T-helper 17 cell (primary cell): ENCODE measurements around the gene NPW. TPM values are rescaled to one million over a fixed set of nuclear protein-coding genes. Genes with fewer than 3 reads are reported as not detected.

Experiments
- ATAC-seq: fragments of 150-1000 bp; cut with Tn5 transposase; 2 replicates; pipeline ENCODE4 v1.10.0; 2021; ENCODE audit warnings: mild to moderate bottlenecking, moderate library complexity
- DNase-seq, 3 donors: peaks; one replicate each; pipeline versions ENCODE4 v3.0.0 to v3.0.0-alpha.2; 2020 to 2021
- H3K9me3 ChIP-seq: one replicate; pipeline ENCODE4 v1.7.0; 2013; ENCODE audit warnings: low read length, mild to moderate bottlenecking; ENCODE audit not compliant: control insufficient read depth, poor library complexity, severe bottlenecking
- H3K27ac Mint-ChIP-seq: one replicate; pipeline ENCODE4 v1.8.0; 2022; ENCODE audit warnings: mild to moderate bottlenecking, moderate library complexity, mixed read lengths
- H3K27me3 Mint-ChIP-seq: one replicate; pipeline ENCODE4 v1.8.0; 2022; ENCODE audit warnings: mixed read lengths
- H3K36me3 Mint-ChIP-seq: one replicate; pipeline ENCODE4 v1.8.0; 2022; ENCODE audit warnings: low read depth, mixed read lengths
- H3K4me1 Mint-ChIP-seq: one replicate; pipeline ENCODE4 v1.8.0; 2022; ENCODE audit warnings: mild to moderate bottlenecking, mixed read lengths
- H3K4me3 Mint-ChIP-seq: one replicate; pipeline ENCODE4 v1.8.0; 2022; ENCODE audit warnings: mild to moderate bottlenecking, moderate library complexity, mixed read lengths
- total RNA-seq, 4 donors: library from RNA in 2 of 4; stranded (reverse) in 2 of 4; gene quantifications; one replicate each; pipeline ENCODE4 v1.2.3 and lab custom pipeline; 2022 to 2026

The NPW gene
- total RNA-seq, 2 donors from 2014 or later = 2.0 TPM; not detected in 1

GRCh38 chr16:2035431-2036199 lies 16.0 kb downstream of the NPW start:
- H3K4me1 Mint-ChIP-seq = peaks cover 4% of the 10 kb centered on the region
- no peak for ATAC-seq
- DNase-seq = no peak
- no peak overlapping the region for H3K27ac Mint-ChIP-seq
- H3K27me3 Mint-ChIP-seq = no peaks in the 10 kb centered on the region
- H3K9me3 ChIP-seq = no peaks in the 10 kb centered on the region
- no peak overlapping the region for H3K4me3 Mint-ChIP-seq
- H3K36me3 Mint-ChIP-seq = no peaks in the 10 kb centered on the region

GRCh38 chr16:2036200-2036966 lies 16.8 kb downstream of the NPW start:
- Mint-ChIP-seq H3K4me3 (no peak overlapping the region), H3K27me3 (no peaks in the 10 kb centered on the region), H3K36me3 (no peaks in the 10 kb centered on the region), H3K27ac (no peak overlapping the region), H3K4me1 (peaks cover 4% of the 10 kb centered on the region)
- DNase-seq (no peak), ATAC-seq (no peak)
- H3K9me3 ChIP-seq = no peaks in the 10 kb centered on the region

GRCh38 chr16:2037115-2037514 lies 17.5 kb downstream of the NPW start:
- no peaks in the 10 kb centered on the region for H3K9me3 ChIP-seq
- Mint-ChIP-seq H3K27me3 (no peaks in the 10 kb centered on the region), H3K36me3 (no peaks in the 10 kb centered on the region), H3K4me3 (no peak overlapping the region), H3K4me1 (peaks cover 4% of the 10 kb centered on the region), H3K27ac (no peak overlapping the region)
- ATAC-seq = no peak
- no peak for DNase-seq

GRCh38 chr16:2037647-2038381 lies 18.2 kb downstream of the NPW start:
- no peaks in the 10 kb centered on the region for H3K27me3 Mint-ChIP-seq
- H3K4me1 Mint-ChIP-seq = no peaks in the 10 kb centered on the region
- H3K27ac Mint-ChIP-seq = no peak overlapping the region
- H3K4me3 Mint-ChIP-seq = no peak overlapping the region
- no peaks in the 10 kb centered on the region for H3K36me3 Mint-ChIP-seq
- H3K9me3 ChIP-seq = no peaks in the 10 kb centered on the region
- no peak for ATAC-seq
- DNase-seq = no peak

- Mint-ChIP-seq H3K36me3 (no peaks in the 10 kb centered on the region), H3K4me3 (no peak overlapping the region), H3K27me3 (no peaks in the 10 kb centered on the region), H3K4me1 (no peaks in the 10 kb centered on the region), H3K27ac (no peak overlapping the region)
- no peaks in the 10 kb centered on the region for H3K9me3 ChIP-seq
- ATAC-seq (no peak), DNase-seq (no peak)
These were observed 19.0 kb downstream of the NPW start for GRCh38 chr16:2038382-2039231.

GRCh38 chr16:2039274-2040031 lies 19.9 kb downstream of the NPW start:
- no peaks in the 10 kb centered on the region for H3K9me3 ChIP-seq
- Mint-ChIP-seq H3K27ac (no peak overlapping the region), H3K36me3 (no peaks in the 10 kb centered on the region), H3K4me1 (no peaks in the 10 kb centered on the region), H3K27me3 (no peaks in the 10 kb centered on the region), H3K4me3 (no peak overlapping the region)
- DNase-seq (no peak), ATAC-seq (no peak)

- Mint-ChIP-seq H3K27ac (no peak overlapping the region), H3K36me3 (no peaks in the 10 kb centered on the region), H3K4me1 (no peaks in the 10 kb centered on the region), H3K4me3 (no peak overlapping the region), H3K27me3 (no peaks in the 10 kb centered on the region)
- ATAC-seq (no peak), DNase-seq (no peak)
- H3K9me3 ChIP-seq = no peaks in the 10 kb centered on the region
These were observed 20.6 kb downstream of the NPW start for GRCh38 chr16:2040041-2040786.

GRCh38 chr16:2040787-2041522 lies 21.4 kb downstream of the NPW start:
- Mint-ChIP-seq H3K4me1 (no peaks in the 10 kb centered on the region), H3K4me3 (no peak overlapping the region), H3K27me3 (no peaks in the 10 kb centered on the region), H3K27ac (no peak overlapping the region), H3K36me3 (no peaks in the 10 kb centered on the region)
- no peak for ATAC-seq
- DNase-seq = no peak
- H3K9me3 ChIP-seq = no peaks in the 10 kb centered on the region

GRCh38 chr16:2042171-2042985 lies 22.8 kb downstream of the NPW start:
- H3K9me3 ChIP-seq = no peaks in the 10 kb centered on the region
- Mint-ChIP-seq H3K4me1 (peaks cover 6% of the 10 kb centered on the region), H3K36me3 (no peaks in the 10 kb centered on the region), H3K27me3 (no peaks in the 10 kb centered on the region), H3K27ac (no peak overlapping the region), H3K4me3 (peak overlapping the region; percentile 52)
- no peak for ATAC-seq
- no peak for DNase-seq

GRCh38 chr16:2042986-2043666 lies 23.5 kb downstream of the NPW start:
- Mint-ChIP-seq H3K4me3 (peak overlapping the region; percentile 52), H3K36me3 (no peaks in the 10 kb centered on the region), H3K27ac (no peak overlapping the region), H3K27me3 (no peaks in the 10 kb centered on the region), H3K4me1 (peaks cover 6% of the 10 kb centered on the region)
- DNase-seq (no peak), ATAC-seq (no peak)
- no peaks in the 10 kb centered on the region for H3K9me3 ChIP-seq
